GM19023 (cell line): ENCODE data around the gene TLK1.
A peak's percentile ranks its signal among the peaks of the same experiment; 100 is the strongest.
"Not testable (repeated sequence)": the region's sequence is repeated elsewhere in the genome, so short reads cannot be mapped to it uniquely, and the experiment has no call there.

Source experiments
- ATAC-seq: cut with Tn5 transposase; IDR thresholded peaks from one replicate; pipeline ENCODE4 v1.9.1; 2021; ENCODE audit warnings: mild to moderate bottlenecking, moderate library complexity; ENCODE audit not compliant: unreplicated experiment

TLK1 gene

DNA sequence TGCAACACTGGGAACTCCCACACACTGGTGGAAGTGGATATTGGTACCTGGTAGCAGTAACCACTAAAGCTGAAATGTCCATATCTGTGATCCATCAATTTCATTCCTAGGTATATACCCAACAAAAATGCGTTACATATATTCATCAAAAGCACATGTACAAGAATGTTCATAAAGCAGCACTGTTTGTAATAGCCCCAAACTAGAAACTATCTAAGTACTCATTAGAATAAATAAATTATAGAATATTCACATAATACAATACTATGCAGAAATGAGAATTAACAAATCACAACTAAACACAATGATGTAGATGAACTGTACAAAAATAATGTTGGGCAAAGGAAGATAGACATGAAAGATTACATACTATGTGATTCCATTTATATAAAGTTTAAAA, 11.1 kb upstream of the TLK1 start:
- no peak for ATAC-seq

DNA sequence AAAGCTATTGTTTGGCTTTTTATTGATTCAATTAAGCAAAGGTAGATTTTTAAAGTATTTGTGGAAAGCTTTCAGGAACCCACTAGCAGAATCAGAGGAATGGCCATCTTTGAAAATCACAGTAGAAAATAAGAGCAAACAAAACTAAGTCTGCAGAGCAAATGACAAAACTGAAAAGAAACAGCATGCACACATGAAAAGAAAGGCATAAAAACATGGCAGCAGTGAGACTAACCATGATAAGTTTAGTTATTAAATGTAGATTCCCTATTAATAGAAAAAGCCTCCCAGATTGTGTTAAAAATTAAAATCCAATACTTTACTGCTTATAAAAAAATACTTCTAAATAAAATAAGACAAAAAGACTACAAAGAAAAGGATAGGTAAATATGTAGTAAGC, 9.1 kb upstream of the TLK1 start:
- ATAC-seq = no peak

DNA sequence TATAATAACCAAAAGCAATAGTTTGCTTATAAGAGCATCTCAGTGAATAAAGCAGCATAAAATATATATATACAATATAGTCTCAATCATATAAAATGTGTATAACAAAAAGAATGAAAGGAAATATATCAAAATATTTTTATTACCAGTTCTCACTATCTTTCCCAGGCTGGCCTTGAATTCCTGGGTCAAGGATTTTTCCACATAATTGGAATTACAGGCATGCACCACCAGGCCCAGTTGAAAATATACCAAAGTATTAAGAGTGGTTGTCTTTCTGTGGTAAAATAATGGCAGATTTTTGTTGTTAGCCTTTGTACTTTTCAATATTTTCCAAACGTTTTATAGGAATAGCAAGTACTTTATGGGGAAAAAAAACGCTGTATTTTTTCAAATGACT, 8.6 kb upstream of the TLK1 start:
- no peak for ATAC-seq

DNA sequence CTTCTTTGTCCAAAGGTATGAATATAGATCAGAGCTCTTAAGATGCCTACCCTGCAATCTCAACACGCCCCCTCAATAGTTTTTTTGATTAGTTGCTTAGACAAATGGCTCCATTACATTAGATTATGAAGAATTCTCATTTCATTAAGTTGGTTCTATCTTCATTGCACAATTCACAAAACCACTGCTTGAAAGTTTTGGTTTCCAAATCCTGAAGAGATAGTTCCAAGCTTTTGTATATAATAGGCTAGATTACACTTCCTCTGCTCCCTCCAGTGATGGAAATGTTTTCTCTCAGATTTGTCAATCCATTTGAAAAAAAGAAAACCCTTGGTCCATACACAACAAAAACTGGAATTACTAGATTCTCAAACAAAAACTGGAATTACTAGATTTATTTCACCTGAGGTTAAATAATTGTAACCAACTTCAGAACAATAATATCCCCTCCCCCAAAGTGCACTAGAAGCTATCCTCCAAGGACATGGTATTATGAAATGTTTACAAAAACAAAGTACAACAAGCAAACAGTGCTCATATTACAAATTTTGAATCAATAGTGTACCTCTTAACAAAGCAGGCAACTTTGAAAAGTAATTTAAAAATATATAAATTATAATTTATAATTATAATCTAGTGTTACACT, 6.8 kb upstream of the TLK1 start:
- ATAC-seq = no peak

DNA sequence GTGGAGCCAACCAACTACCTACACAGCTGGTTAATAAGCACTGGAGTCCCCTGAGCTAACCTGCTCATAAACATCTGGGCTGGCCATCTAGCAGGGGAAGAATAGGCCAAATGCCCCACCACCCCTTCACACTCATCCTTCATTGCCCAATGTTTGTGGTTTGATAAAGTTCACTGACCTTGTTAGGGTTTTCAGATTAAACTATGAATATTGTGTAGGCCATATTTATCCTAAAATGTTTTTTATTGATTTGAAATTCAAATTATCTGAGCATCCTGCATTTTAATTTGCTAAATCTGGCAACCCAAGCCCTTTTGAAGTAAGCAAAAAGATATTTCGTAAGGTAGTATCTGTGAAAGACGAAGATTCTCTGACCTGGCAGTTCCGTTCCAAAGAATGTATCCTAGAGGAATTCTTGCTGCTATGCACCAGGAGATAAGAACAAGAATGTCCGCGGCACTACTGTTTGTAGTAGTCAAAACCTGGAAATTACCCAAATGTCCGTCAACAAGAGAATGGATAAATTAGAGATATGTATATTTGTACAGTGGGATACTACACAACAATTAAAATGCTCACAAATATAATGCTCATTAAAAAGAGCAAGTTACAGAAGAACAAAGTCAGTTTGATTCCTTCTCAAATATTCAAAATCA, 5.8 kb upstream of the TLK1 start:
- no peak for ATAC-seq

DNA sequence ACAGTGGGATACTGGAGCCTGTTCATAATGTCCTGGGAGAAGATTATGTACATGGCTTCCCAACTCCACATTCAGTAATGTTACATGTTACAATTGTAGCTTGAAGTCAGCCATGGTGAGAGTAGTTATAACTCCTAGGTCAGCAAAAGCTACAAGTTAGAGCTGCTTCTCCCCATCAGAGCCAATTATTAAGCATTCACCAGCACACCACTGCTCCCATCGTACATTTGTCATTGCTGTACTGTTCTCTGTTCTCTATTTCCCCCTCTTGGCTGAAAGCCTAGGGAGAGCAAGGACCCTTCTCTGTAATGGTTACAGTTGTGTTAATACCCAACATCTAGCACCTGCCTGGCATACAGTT, 5.3 kb upstream of the TLK1 start:
- ATAC-seq = no peak

GRCh38 chr2:171163261-171163660, 2.6 kb upstream of the TLK1 start:
- ATAC-seq = no peak

- not testable (repeated sequence) for ATAC-seq
Observed at GRCh38 chr2:171162522-171163197, 2.0 kb upstream of the TLK1 start.

GRCh38 chr2:171160956-171161740, 455 bp upstream of the TLK1 start:
- peak; percentile 52 for ATAC-seq

GRCh38 chr2:171159372-171160118, 1.1 kb downstream of the TLK1 start:
- ATAC-seq = peak; percentile 7

DNA sequence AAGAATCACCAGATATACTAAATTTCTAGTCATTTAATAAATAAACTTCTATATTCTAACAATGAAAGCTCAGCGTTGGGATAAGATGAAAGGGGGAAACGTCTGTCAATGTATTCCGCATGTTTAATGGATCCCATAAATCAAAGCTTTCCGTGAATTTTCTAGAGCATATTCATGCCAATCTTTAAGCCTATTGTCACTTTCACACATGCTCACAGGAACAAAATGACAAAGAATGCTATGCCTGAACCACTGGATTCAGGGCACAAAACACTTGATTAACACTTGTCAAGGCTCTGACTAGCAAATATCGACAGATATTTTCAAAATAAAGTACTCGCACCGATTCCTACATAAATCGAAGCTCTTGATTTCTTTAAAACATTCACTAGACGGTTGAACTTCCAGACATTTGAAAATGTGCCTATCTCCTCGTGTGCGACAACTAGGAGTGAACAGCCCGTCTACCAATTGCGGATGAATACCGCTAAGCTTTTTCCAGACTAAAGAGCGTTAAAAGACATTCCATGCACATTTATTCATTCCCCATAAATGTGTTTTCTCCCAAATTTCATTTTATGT, 1.8 kb downstream of the TLK1 start:
- no peak for ATAC-seq

GRCh38 chr2:171158036-171158789, 2.5 kb downstream of the TLK1 start:
- ATAC-seq = no peak

DNA sequence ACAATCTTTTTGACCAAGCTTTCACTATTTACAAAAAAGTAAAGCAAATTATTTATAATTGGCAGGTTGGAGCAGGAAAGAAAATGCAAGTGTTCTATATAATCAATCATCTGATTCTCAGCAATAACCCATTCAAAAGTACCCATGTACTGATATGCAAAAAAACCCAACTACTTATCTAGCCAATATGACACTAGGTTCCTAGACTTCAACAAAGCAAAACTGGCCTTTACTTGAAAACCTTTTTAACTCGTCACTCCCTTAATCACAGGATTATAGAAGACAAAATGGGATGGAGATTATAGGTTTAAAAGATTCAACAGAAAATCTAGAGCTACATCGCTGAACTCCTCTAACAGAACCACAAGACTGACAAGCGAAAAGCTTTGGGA, 3.6 kb downstream of the TLK1 start:
- ATAC-seq = no peak

- no peak for ATAC-seq
Observed at GRCh38 chr2:171154348-171154747, 6.3 kb downstream of the TLK1 start.

GRCh38 chr2:171150694-171151285, 9.9 kb downstream of the TLK1 start:
- ATAC-seq = no peak

DNA sequence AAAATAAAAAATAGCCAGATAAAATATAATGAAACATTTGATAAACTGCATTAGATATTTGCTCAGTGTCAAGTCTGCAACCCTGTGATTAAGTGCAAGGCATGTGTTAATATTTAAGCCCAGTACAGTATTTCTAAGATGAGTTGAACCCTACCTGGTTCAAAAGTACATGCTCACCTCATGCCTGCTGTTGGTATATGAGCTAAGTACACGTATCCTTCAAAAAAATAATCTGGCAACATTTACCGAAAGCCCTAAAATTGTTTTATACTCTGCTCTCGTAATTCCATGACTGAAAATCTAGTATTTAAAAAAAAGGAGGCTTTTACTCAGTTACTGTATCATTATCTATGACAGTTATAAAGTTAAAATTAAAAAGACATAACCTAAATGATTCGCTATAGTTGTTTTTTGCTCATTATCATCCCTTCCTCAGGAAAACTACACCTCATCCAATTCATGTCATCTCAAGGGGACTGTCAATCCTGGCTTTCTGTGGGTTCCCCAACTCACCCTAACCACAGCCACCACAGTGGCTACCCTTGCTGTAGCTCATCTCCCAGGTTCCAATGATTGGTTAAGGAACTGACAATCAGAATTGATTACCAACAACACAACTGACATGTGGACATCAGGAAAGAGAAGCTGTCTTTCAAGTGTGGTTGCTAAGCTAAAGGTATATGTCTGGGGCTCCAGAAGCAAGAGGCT, 10.6 kb downstream of the TLK1 start:
- ATAC-seq = no peak

DNA sequence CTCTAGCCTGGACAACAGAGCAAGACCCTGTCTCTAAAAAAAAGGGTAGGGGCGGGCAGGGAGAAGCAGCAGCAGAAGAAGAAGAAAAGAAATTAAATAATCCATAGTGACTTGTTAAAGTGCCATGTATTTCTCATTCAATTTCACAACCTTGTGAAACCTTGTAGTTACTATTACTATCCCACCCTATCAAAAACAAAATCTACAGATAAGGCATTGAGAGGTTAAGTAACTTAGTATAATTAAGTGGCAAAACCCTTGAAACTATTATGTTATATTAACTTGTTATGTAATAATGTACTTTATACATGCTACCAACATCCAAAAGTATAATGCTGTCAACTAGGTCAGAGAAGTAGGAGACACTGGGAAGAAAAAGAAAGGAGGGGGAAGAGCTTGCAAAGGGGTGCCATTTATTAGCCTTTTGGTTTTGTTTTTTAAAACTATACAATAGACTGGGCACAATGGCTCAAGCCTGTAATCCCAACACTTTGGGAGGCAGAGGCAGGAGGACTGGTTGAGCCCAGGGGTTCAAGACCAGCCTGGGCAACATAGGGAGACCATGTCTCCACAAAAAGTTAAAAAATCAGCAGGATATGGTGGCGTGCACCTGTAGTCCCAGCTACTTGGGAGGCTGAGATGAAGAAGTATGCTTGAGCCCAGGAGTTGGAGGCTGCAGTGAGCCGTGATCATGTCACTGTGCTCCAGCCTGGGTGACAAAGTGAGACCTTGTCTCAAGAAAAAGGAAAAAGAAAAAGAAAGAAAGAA, 11.3 kb downstream of the TLK1 start:
- no peak for ATAC-seq

DNA sequence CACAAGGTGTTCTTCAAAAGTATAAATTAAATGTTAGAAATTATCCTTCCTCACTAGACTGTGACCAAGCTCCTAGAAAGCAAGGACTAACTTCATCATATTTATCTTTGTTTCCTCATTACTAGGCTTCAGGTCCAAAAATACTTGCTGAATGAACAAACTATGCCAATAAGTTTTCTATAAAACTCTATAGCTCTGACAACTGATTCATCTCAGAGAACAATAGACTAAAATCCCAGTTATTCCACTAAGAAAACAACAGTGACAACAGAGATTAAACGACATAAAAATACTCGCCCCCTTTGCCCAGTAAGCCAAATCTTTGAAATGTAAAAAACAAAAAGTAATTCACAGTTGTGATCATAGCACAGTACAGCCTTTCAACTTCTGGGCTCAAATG, 13.6 kb downstream of the TLK1 start:
- ATAC-seq = no peak
